Lung (tissue), 12 donors: ENCODE data around the gene GCC2. TPM values are rescaled to one million over a fixed set of nuclear protein-coding genes. Genes with fewer than 3 reads are reported as not detected.
A peak's percentile ranks its signal among the peaks of the same experiment; 100 is the strongest.

Source experiments
- ATAC-seq: fragments of 200-7000 bp; cut with Tn5 transposase; one replicate; pipeline ENCODE4 v1.9.1; 2020; ENCODE audit warnings: moderate number of reproducible peaks; ENCODE audit not compliant: insufficient read depth, low FRiP score
- DNase-seq, 3 donors: peaks; one replicate each; pipeline ENCODE4 v3.0.0-alpha.2; 2013 to 2017
- H3K27ac ChIP-seq, 2 donors: one replicate each; pipeline ENCODE4 v1.5.1; 2013; ENCODE audit warnings: mild to moderate bottlenecking in 2 of 2, moderate library complexity in 2 of 2, control low read depth in 1 of 2, inconsistent platforms in 1 of 2, low read depth in 1 of 2, low read length in 1 of 2
- H3K27me3 ChIP-seq, 3 donors: one replicate each; pipeline ENCODE4 v1.5.1; 2013; ENCODE audit warnings: low read length in 2 of 3; ENCODE audit not compliant: control insufficient read depth in 3 of 3, insufficient read depth in 3 of 3
- H3K36me3 ChIP-seq, 4 donors: one replicate each; pipeline ENCODE4 v1.5.1; 2013; ENCODE audit warnings: low read length in 4 of 4, mild to moderate bottlenecking in 1 of 4, moderate library complexity in 1 of 4; ENCODE audit not compliant: control insufficient read depth in 4 of 4, insufficient read depth in 4 of 4
- H3K4me1 ChIP-seq, 5 donors: one replicate each; pipeline ENCODE4 v1.5.1; 2013; ENCODE audit warnings: low read length in 5 of 5, mild to moderate bottlenecking in 2 of 5, moderate library complexity in 1 of 5; ENCODE audit not compliant: control insufficient read depth in 5 of 5, insufficient read depth in 5 of 5
- H3K4me3 ChIP-seq: one replicate; pipeline ENCODE4 v1.5.1; 2013; ENCODE audit warnings: mild to moderate bottlenecking, control low read depth, moderate library complexity
- H3K9ac ChIP-seq, 2 donors: one replicate each; pipeline ENCODE4 v1.5.1; 2013; ENCODE audit warnings: low read length in 2 of 2, control low read depth in 1 of 2; ENCODE audit not compliant: insufficient read depth in 1 of 2
- H3K9me3 ChIP-seq, 4 donors: one replicate each; pipeline ENCODE4 v1.5.1; 2013; ENCODE audit warnings: low read length in 3 of 4, mild to moderate bottlenecking in 1 of 4, moderate library complexity in 1 of 4; ENCODE audit not compliant: control insufficient read depth in 4 of 4, insufficient read depth in 3 of 4
- WGBS, 2 donors: extraction: QIAGEN DNeasy Blood & Tissue Kit; methylation state at CpG; one replicate each; pipeline ENCODE4 v1.1.7; 2013; 5-methylcytosine and 5-hydroxymethylcytosine counted together
- polyA plus RNA-seq, 2 donors: library from polyadenylated mRNA; stranded (reverse); fragments of 200-250 nt; gene quantifications; one replicate each; pipeline ENCODE4 v1.2.1, GENCODE V29; 2013
- total RNA-seq, 2 donors: library from RNA; depleted of rRNA in 1 of 2; stranded (reverse); fragments of >200 nt in 1 of 2; gene quantifications; one replicate each; pipeline ENCODE4 v1.2.1, GENCODE V29; 2014 to 2021
- TF ChIP-seq, protein P1 (sequence below): IDR thresholded peaks from 2 replicates; pipeline ENCODE4 v1.5.1; 2012; ENCODE audit warnings: mild to moderate bottlenecking; ENCODE audit errors: control extremely low read depth, extremely low read depth
- donor health status: control.
- donor health status: control.
- donor health status: Bipolar disorder and iron deficiency.
- donor health status: healthy.
- donor health status: DM: yes; HTN: yes; CAD: no.

Gene GCC2
- total and polyA plus RNA-seq, 4 donors, result 10.4 to 111 (median 23.0) TPM

- H3K4me1 ChIP-seq, result peaks cover 0 to 24% (median 9%) of the 10 kb centered on the region in 5 donors
- peak; percentile 66 to 82 (median 67) for DNase-seq
- 0 to 1% methylated on average over 29 to 57 of the region's 57 CpGs for WGBS, 2 donors
Observed at GRCh38 chr2:108534584-108535356, 85.8 kb downstream of the GCC2 start.

DNA sequence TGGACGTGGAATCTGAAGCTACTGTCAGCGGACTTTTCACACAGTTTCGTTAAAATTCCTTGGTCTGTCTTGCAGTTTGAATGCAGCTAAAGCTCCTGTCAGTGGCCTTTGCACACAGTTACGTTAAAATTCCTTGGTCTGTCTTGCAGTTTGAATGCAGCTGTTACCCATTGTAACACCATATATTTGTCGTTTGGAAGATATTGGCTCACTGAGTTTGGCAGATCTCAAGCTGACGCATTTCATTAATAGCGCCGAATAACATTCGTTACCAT lies 86.3 kb downstream of the GCC2 start:
- H3K4me3 ChIP-seq, result peak overlapping the region; percentile 39
- peak overlapping the region; percentile 32 to 96 for H3K9ac ChIP-seq
- no peaks in the 10 kb centered on the region for H3K36me3 ChIP-seq
- H3K9me3 ChIP-seq, result no peaks in the 10 kb centered on the region
- H3K27ac ChIP-seq, result peak overlapping the region in 1 of 2 donors; percentile 47
- peaks cover 0 to 24% (median 9%) of the 10 kb centered on the region in 5 donors for H3K4me1 ChIP-seq
- DNase-seq (peak in 1 of 3 donors; percentile 76), ATAC-seq (no peak)
- WGBS, 2 donors, result 29 to 32% methylated on average over 9 of the region's 9 CpGs
- H3K27me3 ChIP-seq, result no peaks in the 10 kb centered on the region
- TF ChIP-seq, protein P1, sequence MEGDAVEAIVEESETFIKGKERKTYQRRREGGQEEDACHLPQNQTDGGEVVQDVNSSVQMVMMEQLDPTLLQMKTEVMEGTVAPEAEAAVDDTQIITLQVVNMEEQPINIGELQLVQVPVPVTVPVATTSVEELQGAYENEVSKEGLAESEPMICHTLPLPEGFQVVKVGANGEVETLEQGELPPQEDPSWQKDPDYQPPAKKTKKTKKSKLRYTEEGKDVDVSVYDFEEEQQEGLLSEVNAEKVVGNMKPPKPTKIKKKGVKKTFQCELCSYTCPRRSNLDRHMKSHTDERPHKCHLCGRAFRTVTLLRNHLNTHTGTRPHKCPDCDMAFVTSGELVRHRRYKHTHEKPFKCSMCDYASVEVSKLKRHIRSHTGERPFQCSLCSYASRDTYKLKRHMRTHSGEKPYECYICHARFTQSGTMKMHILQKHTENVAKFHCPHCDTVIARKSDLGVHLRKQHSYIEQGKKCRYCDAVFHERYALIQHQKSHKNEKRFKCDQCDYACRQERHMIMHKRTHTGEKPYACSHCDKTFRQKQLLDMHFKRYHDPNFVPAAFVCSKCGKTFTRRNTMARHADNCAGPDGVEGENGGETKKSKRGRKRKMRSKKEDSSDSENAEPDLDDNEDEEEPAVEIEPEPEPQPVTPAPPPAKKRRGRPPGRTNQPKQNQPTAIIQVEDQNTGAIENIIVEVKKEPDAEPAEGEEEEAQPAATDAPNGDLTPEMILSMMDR, result no peak

More at GRCh38 chr2:108534584-108535356, 85.8 kb downstream of the GCC2 start:
- H3K9ac ChIP-seq, result peak overlapping the region; percentile 32 to 96
- no peak for ATAC-seq
- no peaks in the 10 kb centered on the region for H3K9me3 ChIP-seq
- H3K4me3 ChIP-seq, result peak overlapping the region; percentile 68
- no peaks in the 10 kb centered on the region for H3K27me3 ChIP-seq
- peak overlapping the region; percentile 84 to 92 for H3K27ac ChIP-seq
- no peaks in the 10 kb centered on the region for H3K36me3 ChIP-seq
- TF ChIP-seq, protein P1, result no peak

DNA sequence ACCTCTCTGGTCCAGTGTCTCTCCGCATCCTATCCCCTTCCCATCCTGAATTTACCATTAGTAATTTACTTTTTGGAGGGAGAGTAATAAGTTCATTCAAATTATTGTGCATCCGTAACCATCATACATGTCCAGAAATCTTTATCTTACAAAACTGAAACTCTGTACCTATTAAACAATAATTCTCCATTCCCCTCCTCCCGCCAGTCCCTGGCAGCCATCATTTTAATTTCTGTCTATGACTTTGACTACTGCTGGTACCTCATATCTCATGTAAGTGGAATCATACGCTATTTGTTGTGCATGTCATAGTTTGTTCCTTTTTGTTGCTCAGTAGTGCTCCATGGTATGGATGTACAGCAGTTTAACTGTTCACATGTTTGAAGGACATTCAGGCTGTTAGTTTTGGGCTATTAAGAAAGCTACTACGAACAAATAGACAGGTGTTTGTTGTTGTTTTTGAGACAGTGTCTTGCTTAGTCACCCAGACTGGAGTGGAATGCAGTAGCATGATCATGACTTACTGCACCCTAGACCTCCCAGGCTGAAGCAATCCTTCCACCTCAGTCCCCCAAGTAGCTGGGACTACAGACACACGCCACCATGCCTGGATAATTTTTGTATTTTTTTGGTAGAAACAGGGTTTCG lies 87.3 kb downstream of the GCC2 start:
- H3K4me3 ChIP-seq, result no peak overlapping the region
- TF ChIP-seq, protein P1, result no peak
- no peak for ATAC-seq
- DNase-seq, result no peak
- H3K27ac ChIP-seq, result no peak overlapping the region
- H3K9ac ChIP-seq, result peak overlapping the region in 1 of 2 donors; percentile 96
- H3K27me3 ChIP-seq, result no peaks in the 10 kb centered on the region
- H3K36me3 ChIP-seq, result no peaks in the 10 kb centered on the region
- WGBS, 2 donors, result 86 to 93% methylated on average over 7 of the region's 7 CpGs
- peaks cover 0 to 26% (median 11%) of the 10 kb centered on the region in 5 donors for H3K4me1 ChIP-seq
- H3K9me3 ChIP-seq, result no peaks in the 10 kb centered on the region
